ENCODE data around the gene CD38.
"Not testable (repeated sequence)": the region's sequence is repeated elsewhere in the genome, so short reads cannot be mapped to it uniquely, and the experiment has no call there.

The CD38 gene

DNA sequence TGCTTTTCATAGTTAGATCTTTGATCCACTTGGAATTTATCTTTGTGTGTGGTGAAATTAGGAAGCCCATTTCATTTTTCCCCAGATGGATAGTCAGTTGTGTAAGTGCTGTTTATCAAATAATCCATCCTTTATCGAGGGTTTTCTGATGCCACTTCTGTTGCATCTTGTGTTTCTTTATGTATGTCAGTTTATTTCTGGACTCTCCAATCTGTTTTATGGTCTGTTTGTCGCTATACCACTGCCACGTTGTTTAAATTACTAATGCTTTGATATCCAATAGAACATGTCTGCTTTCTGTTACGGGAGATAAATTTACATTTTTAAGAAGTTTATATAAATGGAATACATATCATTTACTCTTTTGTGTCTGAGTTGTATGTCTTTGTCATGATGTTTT, 21.0 kb downstream of the CD38 start:
- no CpG with 5 or more reads among the region's 4 CpGs for WGBS (ENCODE audit: insufficient coverage, insufficient read length)
- Histone ChIP-seq H3K4me1 (ENCODE audit: control insufficient read depth, insufficient read depth, low read length) (no peaks in the 10 kb centered on the region), H3K4me3 (ENCODE audit: low read length) (no peak overlapping the region), H3K27me3 (ENCODE audit: control insufficient read depth, insufficient read depth, low read length) (no peaks in the 10 kb centered on the region), H3K27ac (ENCODE audit: low read length) (no peak overlapping the region), H3K9me3 (ENCODE audit: control insufficient read depth, insufficient read depth, low read length) (no peaks in the 10 kb centered on the region), H3K36me3 (ENCODE audit: control insufficient read depth, insufficient read depth, low read length) (no peaks in the 10 kb centered on the region)
- no peak for DNase-seq (ENCODE audit: low read depth, low spot score)

DNA sequence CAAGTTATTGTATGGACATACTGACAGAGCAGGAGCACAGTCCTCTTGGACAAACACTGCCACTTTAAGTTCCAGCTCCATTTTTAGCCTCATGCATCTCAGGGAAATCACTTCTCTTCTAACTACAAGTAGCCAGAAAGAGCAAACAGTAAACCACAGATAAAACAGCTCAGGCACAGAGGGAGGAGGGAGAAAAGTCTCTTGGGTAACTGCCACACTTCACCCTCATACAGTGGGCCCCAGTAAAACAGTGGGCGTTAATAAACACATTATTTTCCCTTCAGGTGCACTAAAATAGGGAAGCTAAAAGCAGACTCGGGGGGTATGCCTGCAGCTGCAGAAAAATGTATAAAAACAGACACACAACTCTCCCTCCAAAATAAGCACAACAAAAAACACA, 21.6 kb downstream of the CD38 start:
- Histone ChIP-seq H3K9me3 (ENCODE audit: control insufficient read depth, insufficient read depth, low read length) (no peaks in the 10 kb centered on the region), H3K4me3 (ENCODE audit: low read length) (no peak overlapping the region), H3K27ac (ENCODE audit: low read length) (no peak overlapping the region), H3K36me3 (ENCODE audit: control insufficient read depth, insufficient read depth, low read length) (no peaks in the 10 kb centered on the region), H3K4me1 (ENCODE audit: control insufficient read depth, insufficient read depth, low read length) (no peaks in the 10 kb centered on the region), H3K27me3 (ENCODE audit: control insufficient read depth, insufficient read depth, low read length) (no peaks in the 10 kb centered on the region)
- no peak for DNase-seq (ENCODE audit: low read depth, low spot score)
- WGBS (ENCODE audit: insufficient coverage, insufficient read length): no CpG with 5 or more reads among the region's 2 CpGs

DNA sequence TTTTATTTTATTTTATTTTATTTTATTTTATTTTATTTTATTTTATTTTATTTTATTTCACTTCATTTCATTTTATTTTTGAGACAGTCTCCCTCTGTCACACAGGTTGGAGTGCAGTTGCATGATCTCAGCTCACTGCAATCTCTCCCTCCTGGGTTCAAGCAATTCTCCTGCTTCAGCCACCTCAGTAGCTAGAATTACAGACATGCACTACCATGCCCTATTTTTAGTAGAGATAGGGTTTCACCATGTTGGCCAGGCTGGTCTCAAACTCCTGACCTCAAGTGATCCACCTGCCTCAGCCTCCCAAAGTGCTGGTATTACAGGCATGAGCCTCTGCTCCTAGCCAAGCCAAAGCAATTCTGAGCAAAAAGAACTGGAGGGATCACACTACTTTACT, 24.4 kb downstream of the CD38 start:
- H3K4me1 ChIP-seq (ENCODE audit: control insufficient read depth, insufficient read depth, low read length); DNase-seq (ENCODE audit: low read depth, low spot score); H3K4me3 ChIP-seq (ENCODE audit: low read length); H3K27ac ChIP-seq (ENCODE audit: low read length); H3K27me3 ChIP-seq (ENCODE audit: control insufficient read depth, insufficient read depth, low read length); H3K9me3 ChIP-seq (ENCODE audit: control insufficient read depth, insufficient read depth, low read length); H3K36me3 ChIP-seq (ENCODE audit: control insufficient read depth, insufficient read depth, low read length): not testable (repeated sequence)

DNA sequence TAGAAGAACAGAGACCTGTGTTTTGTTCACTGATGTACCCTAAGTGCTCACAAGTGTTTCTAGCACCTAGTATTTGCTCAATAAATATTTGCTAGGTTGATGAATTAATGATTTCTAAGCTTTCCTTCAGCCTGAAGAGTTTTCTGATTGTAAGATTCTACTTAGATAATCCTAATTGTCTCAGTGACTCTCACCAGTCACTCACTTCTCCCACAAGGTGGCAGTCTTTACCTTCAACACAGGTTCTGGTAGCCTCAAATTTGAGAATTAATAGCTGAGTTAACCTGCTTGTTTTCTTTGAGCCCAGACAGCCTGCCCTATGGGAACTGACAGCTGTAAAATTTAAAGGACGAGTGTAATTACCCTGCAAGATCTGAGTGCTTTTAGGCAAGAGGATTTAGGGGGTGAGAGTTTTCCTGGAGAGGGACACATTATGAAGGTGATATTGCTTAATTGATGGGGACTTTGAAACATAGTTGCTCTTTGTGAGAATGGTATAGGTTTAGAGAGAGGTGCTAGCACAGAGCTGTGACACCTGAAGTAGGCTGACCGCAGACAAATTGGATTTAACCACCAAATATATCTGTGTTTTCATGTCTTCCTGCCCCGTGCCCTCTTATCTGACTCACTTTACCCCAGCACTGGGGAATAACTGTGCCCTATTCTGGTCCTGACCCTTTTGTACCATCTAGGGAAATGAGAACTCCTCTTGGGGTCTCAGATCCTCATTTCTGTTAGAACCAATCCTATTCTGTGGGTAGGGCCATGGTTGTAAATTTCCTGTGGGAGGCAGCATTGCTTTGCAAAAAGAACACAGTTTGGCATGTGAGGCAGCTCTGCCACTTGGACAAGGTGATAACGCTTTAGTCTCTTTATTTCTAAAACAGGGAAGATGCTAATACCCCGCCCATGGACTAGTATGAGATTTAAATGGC, 27.7 kb downstream of the CD38 start:
- no peaks in the 10 kb centered on the region for H3K27me3 ChIP-seq (ENCODE audit: control insufficient read depth, insufficient read depth, low read length)
- no peak for DNase-seq (ENCODE audit: low read depth, low spot score)
- H3K4me1 ChIP-seq (ENCODE audit: control insufficient read depth, insufficient read depth, low read length): no peaks in the 10 kb centered on the region
- no peak overlapping the region for H3K27ac ChIP-seq (ENCODE audit: low read length)
- no CpG with 5 or more reads among the region's 5 CpGs for WGBS (ENCODE audit: insufficient coverage, insufficient read length)
- H3K9me3 ChIP-seq (ENCODE audit: control insufficient read depth, insufficient read depth, low read length): no peaks in the 10 kb centered on the region
- H3K36me3 ChIP-seq (ENCODE audit: control insufficient read depth, insufficient read depth, low read length): no peaks in the 10 kb centered on the region
- no peak overlapping the region for H3K4me3 ChIP-seq (ENCODE audit: low read length)

DNA sequence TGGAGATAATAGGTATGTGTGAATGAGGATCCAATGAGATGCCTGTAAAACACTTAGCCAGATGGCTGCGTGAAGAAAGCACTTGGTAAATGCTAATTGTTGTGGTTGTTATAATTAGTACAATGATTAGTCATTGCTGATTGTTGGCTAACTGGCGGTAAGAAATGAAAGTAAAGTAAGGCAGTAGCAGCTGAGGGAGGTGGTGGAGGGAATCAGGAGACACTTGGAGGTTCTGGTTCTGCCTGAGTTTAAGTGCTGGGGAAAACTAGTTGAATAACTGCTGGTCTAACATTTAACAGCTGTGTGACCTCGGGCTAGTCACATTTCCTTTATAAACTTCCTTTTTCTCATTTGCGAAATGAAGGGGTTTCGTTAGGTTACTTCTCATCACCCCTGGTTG, 30.9 kb downstream of the CD38 start:
- Histone ChIP-seq H3K4me1 (ENCODE audit: control insufficient read depth, insufficient read depth, low read length) (no peaks in the 10 kb centered on the region), H3K27me3 (ENCODE audit: control insufficient read depth, insufficient read depth, low read length) (no peaks in the 10 kb centered on the region), H3K36me3 (ENCODE audit: control insufficient read depth, insufficient read depth, low read length) (no peaks in the 10 kb centered on the region), H3K4me3 (ENCODE audit: low read length) (no peak overlapping the region), H3K9me3 (ENCODE audit: control insufficient read depth, insufficient read depth, low read length) (no peaks in the 10 kb centered on the region), H3K27ac (ENCODE audit: low read length) (no peak overlapping the region)
- no CpG with 5 or more reads among the region's 5 CpGs for WGBS (ENCODE audit: insufficient coverage, insufficient read length)
- DNase-seq (ENCODE audit: low read depth, low spot score): no peak

DNA sequence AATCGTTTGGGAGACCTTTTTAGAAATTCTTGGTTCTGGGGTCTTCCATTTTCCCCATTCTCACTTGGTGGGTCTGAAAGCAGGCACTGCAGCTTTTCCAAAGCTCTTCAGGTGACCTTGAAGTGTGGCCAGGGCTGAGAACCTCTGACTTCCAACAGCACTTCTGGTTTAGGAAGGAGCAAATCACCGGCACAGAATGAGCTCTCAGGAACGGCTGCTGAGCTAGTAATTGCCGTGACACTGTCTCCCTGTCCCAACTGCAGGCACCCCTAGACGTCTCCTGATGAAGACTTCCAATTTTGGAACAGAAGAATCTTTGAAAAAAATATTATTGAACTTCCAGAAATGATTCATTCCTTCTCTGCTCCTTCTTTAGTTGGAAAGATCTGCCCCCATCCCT, 31.3 kb downstream of the CD38 start:
- H3K9me3 ChIP-seq (ENCODE audit: control insufficient read depth, insufficient read depth, low read length): no peaks in the 10 kb centered on the region
- no CpG with 5 or more reads among the region's 5 CpGs for WGBS (ENCODE audit: insufficient coverage, insufficient read length)
- no peak overlapping the region for H3K27ac ChIP-seq (ENCODE audit: low read length)
- H3K4me1 ChIP-seq (ENCODE audit: control insufficient read depth, insufficient read depth, low read length): no peaks in the 10 kb centered on the region
- H3K36me3 ChIP-seq (ENCODE audit: control insufficient read depth, insufficient read depth, low read length): no peaks in the 10 kb centered on the region
- no peaks in the 10 kb centered on the region for H3K27me3 ChIP-seq (ENCODE audit: control insufficient read depth, insufficient read depth, low read length)
- DNase-seq (ENCODE audit: low read depth, low spot score): no peak
- H3K4me3 ChIP-seq (ENCODE audit: low read length): no peak overlapping the region

DNA sequence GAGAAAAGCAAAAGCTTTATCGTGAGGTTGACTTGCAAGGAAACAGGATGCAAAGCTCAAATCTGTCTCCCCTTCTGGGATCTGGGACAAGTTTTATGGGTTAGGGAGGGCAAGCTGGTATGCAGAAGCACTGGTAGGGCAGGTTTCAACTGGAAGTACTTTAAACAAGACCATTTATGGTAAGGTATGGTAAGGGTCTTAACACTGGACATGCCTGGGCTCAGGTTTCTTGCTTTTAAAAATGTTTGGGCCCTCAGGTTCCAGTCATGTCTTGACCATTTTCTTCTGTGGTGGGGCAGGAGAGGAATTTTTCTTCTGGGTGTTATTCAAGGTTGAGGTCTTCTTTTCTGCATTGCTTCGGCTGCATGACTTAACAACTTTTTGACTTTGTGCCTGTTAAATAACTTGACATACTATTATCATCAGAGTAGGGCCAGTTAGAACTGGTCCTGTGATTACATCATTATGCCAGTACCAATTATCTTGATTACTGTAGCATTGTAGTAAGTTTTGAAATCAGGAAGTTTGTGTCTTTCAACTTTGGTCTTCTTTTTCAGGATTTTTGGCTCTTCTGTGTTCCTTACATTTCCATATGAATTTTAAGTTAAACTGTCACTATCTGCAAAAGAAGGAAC, 33.7 kb downstream of the CD38 start:
- Histone ChIP-seq H3K36me3 (ENCODE audit: control insufficient read depth, insufficient read depth, low read length) (no peaks in the 10 kb centered on the region), H3K27me3 (ENCODE audit: control insufficient read depth, insufficient read depth, low read length) (no peaks in the 10 kb centered on the region), H3K9me3 (ENCODE audit: control insufficient read depth, insufficient read depth, low read length) (no peaks in the 10 kb centered on the region), H3K4me1 (ENCODE audit: control insufficient read depth, insufficient read depth, low read length) (no peaks in the 10 kb centered on the region), H3K27ac (ENCODE audit: low read length) (no peak overlapping the region), H3K4me3 (ENCODE audit: low read length) (no peak overlapping the region)
- DNase-seq (ENCODE audit: low read depth, low spot score): no peak
- WGBS (ENCODE audit: insufficient coverage, insufficient read length): no CpG with 5 or more reads among the region's 2 CpGs

DNA sequence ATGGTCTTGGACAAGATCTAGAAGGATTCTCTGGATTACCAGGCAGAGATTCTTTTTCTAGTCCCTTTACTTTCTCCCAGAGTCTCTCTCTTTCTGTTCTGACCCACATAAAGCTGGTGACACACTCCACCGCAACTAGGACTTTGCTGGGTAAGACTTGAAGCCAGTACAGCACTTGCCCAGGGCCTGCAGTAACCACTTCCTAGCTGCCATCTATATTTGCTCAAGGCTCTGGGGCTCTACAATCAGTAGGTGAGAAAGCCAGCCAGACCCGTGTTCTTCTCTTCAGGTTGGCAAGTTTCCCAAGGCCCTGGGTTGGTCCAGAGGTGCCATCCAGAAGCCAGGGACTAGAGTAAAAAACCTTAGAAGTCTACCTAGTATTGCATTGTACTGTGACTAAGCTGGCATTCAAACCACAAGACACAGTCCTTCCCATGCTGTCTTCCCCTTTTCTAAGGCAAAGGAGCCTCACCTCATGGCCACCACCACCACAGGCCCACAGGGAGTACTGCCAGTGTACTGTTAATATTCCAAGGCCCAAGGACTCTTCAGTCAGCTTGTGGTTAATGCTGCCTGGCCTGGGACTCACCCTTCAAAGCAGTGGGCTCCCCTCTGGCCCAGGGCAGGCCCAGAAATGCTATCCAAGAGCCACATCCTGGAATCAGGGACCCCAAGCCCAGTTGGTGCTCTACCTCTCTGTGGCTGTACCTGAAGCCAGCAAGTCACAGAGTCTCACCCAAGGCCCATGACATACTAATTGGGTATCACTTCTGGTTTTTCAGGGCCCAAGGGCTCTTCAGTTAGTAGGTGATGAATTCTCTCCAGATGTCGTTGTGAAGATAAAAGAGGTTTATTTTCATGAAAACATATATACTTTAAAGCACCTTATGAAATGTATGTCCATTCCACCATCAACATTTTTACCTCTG, 54.7 kb downstream of the CD38 start:
- Histone ChIP-seq H3K27me3 (ENCODE audit: control insufficient read depth, insufficient read depth, low read length) (no peaks in the 10 kb centered on the region), H3K9me3 (ENCODE audit: control insufficient read depth, insufficient read depth, low read length) (no peaks in the 10 kb centered on the region), H3K4me3 (ENCODE audit: low read length) (no peak overlapping the region), H3K27ac (ENCODE audit: low read length) (no peak overlapping the region), H3K36me3 (ENCODE audit: control insufficient read depth, insufficient read depth, low read length) (no peaks in the 10 kb centered on the region), H3K4me1 (ENCODE audit: control insufficient read depth, insufficient read depth, low read length) (no peaks in the 10 kb centered on the region)
- no peak for DNase-seq (ENCODE audit: low read depth, low spot score)
- WGBS (ENCODE audit: insufficient coverage, insufficient read length): no CpG with 5 or more reads among the region's 3 CpGs

DNA sequence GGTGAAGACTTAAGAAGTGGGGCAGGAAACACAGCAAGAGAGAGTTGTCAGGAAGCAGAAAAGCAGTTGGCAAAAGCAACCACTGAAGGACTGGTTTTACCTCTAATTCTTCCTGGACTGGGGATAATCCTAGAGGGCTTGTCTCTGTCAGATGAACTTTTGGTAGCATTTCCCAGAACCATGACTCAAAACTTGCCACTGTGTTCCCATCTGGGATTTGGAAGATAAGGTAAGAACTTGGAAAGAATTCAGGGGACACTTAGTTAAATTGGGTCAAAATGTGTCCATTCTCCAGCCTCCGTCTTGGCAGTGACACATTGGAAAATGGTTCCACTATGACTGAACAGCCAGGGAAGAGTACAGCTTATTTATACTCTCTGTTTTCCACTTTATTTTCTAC, 55.7 kb downstream of the CD38 start:
- no CpG with 5 or more reads among the region's 1 CpG for WGBS (ENCODE audit: insufficient coverage, insufficient read length)
- no peaks in the 10 kb centered on the region for H3K36me3 ChIP-seq (ENCODE audit: control insufficient read depth, insufficient read depth, low read length)
- H3K4me3 ChIP-seq (ENCODE audit: low read length): no peak overlapping the region
- DNase-seq (ENCODE audit: low read depth, low spot score): no peak
- H3K27ac ChIP-seq (ENCODE audit: low read length): no peak overlapping the region
- no peaks in the 10 kb centered on the region for H3K27me3 ChIP-seq (ENCODE audit: control insufficient read depth, insufficient read depth, low read length)
- no peaks in the 10 kb centered on the region for H3K9me3 ChIP-seq (ENCODE audit: control insufficient read depth, insufficient read depth, low read length)
- H3K4me1 ChIP-seq (ENCODE audit: control insufficient read depth, insufficient read depth, low read length): no peaks in the 10 kb centered on the region

DNA sequence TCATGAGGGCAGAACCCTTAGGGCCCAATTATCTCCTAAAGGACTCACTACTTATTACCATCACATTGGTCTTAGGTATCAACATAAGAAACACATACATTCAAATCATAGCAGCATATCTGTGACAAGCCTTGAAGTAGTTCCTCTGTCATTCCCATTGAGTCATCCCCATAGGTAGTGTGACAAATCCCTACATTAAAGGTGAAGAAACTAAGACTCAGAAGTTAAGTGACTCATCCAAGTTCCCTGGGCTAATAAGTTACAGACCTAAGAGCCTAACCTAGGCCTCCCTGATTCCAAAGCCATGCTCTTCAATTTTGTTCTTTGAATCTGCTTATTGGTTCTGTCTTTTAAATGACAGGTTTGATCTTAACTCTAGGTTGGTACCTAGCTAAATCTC, 58.2 kb downstream of the CD38 start:
- Histone ChIP-seq H3K36me3 (ENCODE audit: control insufficient read depth, insufficient read depth, low read length) (no peaks in the 10 kb centered on the region), H3K9me3 (ENCODE audit: control insufficient read depth, insufficient read depth, low read length) (no peaks in the 10 kb centered on the region), H3K27me3 (ENCODE audit: control insufficient read depth, insufficient read depth, low read length) (no peaks in the 10 kb centered on the region), H3K27ac (ENCODE audit: low read length) (no peak overlapping the region), H3K4me1 (ENCODE audit: control insufficient read depth, insufficient read depth, low read length) (no peaks in the 10 kb centered on the region), H3K4me3 (ENCODE audit: low read length) (no peak overlapping the region)
- DNase-seq (ENCODE audit: low read depth, low spot score): no peak
